PC-9 (cell line): ENCODE measurements around the gene EFTUD2. TPM values are rescaled to one million over a fixed set of nuclear protein-coding genes. Genes with fewer than 3 reads are reported as not detected.

Experiments used
- BruUV-seq: library from RNA; stranded (reverse); fragments of 400-500 nt; replicated peaks from 2 replicates; lab custom pipeline; 2021; lab: Mats Ljungman, UMichigan
- CTCF ChIA-PET: fragments of 300-600 bp; sonication (Branson Sonifier 250); formaldehyde crosslinking; loops from one replicate; lab custom pipeline; 2022; ENCODE audit warnings: antibody characterized with exemption; lab: Charles Lee
- POLR2A ChIA-PET: fragments of 300-600 bp; sonication (Branson Sonifier 250); formaldehyde crosslinking; loops from one replicate; lab custom pipeline; 2022; ENCODE audit warnings: antibody characterized with exemption; ENCODE audit not compliant: unreplicated experiment; lab: Charles Lee
- DNase-seq, 2 experiments: peaks; one replicate each; pipeline versions ENCODE4 v3.0.0 to v3.0.0-alpha.2; 2015 to 2022; ENCODE audit warnings: mixed read lengths in 1 of 2
- H2AFZ ChIP-seq: fragments of 200-600 bp; sonication (generic); 2 replicates; pipeline ENCODE4 v1.8.1; 2017; ENCODE audit warnings: antibody characterized with exemption
- H3F3A ChIP-seq: fragments of 200-600 bp; sonication (generic); 2 replicates; pipeline ENCODE4 v1.8.1; 2017; ENCODE audit warnings: antibody characterized with exemption, mild to moderate bottlenecking, low read depth; ENCODE audit not compliant: insufficient read depth
- H3K27ac ChIP-seq: fragments of 200-600 bp; sonication (generic); 2 replicates; pipeline ENCODE4 v1.6.1; 2016; ENCODE audit warnings: mixed run types
- H3K27me3 ChIP-seq: fragments of 200-600 bp; sonication (generic); 2 replicates; pipeline ENCODE4 v1.6.1; 2016; ENCODE audit warnings: low read depth, mixed run types; ENCODE audit not compliant: insufficient read depth
- H3K36me3 ChIP-seq: fragments of 200-600 bp; sonication (generic); 2 replicates; pipeline ENCODE4 v1.6.1; 2016; ENCODE audit warnings: low read depth, mixed run types
- H3K4me1 ChIP-seq: fragments of 200-600 bp; sonication (generic); replicated peaks from 2 replicates; pipeline ENCODE4 v1.6.1; 2016; ENCODE audit warnings: mixed run types; ENCODE audit not compliant: insufficient read depth
- H3K4me2 ChIP-seq: fragments of 200-600 bp; sonication (generic); 2 replicates; pipeline ENCODE4 v1.6.1; 2017; ENCODE audit warnings: mixed run types
- H3K4me3 ChIP-seq: fragments of 200-600 bp; sonication (generic); 2 replicates; pipeline ENCODE4 v1.6.1; 2016; ENCODE audit warnings: mixed run types
- H3K79me2 ChIP-seq: fragments of 200-600 bp; sonication (generic); 2 replicates; pipeline ENCODE4 v1.6.1; 2017; ENCODE audit warnings: low read depth, mixed run types
- H3K9me2 ChIP-seq: fragments of 200-600 bp; sonication (generic); 2 replicates; pipeline ENCODE4 v1.8.1; 2017; ENCODE audit warnings: mild to moderate bottlenecking; ENCODE audit not compliant: insufficient read depth
- H3K9me3 ChIP-seq: fragments of 200-600 bp; sonication (generic); 2 replicates; pipeline ENCODE4 v1.8.1; 2016; ENCODE audit warnings: low read depth; ENCODE audit not compliant: insufficient read depth
- H4K20me1 ChIP-seq: fragments of 200-600 bp; sonication (generic); 2 replicates; pipeline ENCODE4 v1.8.1; 2017; ENCODE audit not compliant: insufficient read depth
- EZH2 ChIP-seq: fragments of 200-600 bp; sonication (generic); IDR thresholded peaks from 2 replicates; pipeline ENCODE4 v1.8.0; 2017; ENCODE audit warnings: antibody characterized with exemption, low read depth
- intact Hi-C: fragments of 100-400 bp; cut with micrococcal nuclease; formaldehyde crosslinking; loops from one replicate; pipeline ENCODE4 v1.10.0; 2022; ENCODE audit not compliant: unreplicated experiment
- total RNA-seq: library from RNA; stranded (reverse); gene quantifications from 2 replicates; pipeline ENCODE4 v1.2.3, GENCODE V29; 2021
- TF ChIP-seq, protein P1 (sequence below): fragments of 200-600 bp; sonication (generic); conservative IDR thresholded peaks from 2 replicates; pipeline ENCODE4 v1.6.1; 2017; ENCODE audit warnings: mixed run types, antibody characterized with exemption, mild to moderate bottlenecking, moderate library complexity

The EFTUD2 gene
- total RNA-seq, 1 experiment from 2014 or later: 126 TPM

DNA sequence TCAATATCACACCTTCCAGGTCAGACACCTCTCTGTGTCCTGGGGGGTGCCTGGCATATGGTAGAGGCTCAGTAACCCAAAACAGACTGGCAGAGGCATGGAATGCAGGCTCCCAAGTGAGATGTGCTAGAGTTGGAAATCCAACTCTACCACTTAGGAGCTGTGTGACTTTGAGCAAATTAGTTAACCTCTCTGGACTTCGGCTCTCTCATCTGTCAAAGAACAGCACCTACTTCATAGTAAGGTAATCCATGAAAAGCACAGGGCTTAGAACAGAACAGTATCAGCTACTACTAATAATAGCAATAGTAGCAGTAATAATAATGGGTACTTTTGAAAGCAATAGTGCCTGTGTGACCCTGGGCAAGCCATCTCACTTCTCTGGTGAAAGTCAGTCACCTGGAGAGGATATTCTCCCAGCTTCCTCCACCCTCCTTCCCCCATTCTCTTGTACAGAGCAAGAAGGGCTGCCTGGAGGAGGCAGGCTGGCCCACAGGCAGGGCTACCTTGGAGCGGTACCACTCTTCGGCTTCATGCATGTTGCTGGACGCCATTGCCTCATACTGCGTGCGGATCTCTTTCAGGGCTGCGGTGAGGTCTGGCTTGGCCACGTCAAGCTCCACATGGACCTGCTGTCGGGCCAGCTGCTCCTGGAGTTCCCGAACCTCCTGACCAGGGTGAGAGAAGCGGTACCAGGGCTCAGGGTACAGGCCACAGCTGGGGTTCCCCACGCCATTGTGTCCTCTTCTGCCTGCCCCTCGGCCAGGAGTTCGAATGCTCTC, 13.7 kb upstream of the EFTUD2 start:
- Histone ChIP-seq H4K20me1 (no peaks in the 10 kb centered on the region), H3K4me1 (peaks cover 17% of the 10 kb centered on the region), H3K9me2 (no peaks in the 10 kb centered on the region), H3K27me3 (no peaks in the 10 kb centered on the region), H3K4me2 (no peak overlapping the region), H2AFZ (no peak overlapping the region), H3F3A (peaks cover 8% of the 10 kb centered on the region; the same call in 1 of the 2 replicates), H3K79me2 (no peaks in the 10 kb centered on the region), H3K36me3 (no peaks in the 10 kb centered on the region), H3K9me3 (no peaks in the 10 kb centered on the region), H3K4me3 (no peak overlapping the region), H3K27ac (no peak overlapping the region)
- no peak for DNase-seq
- intact Hi-C loops: no loop called here
- BruUV-seq: no TSS peak
- CTCF ChIA-PET: no interaction called here
- POLR2A ChIA-PET: no interaction called here
- no peak for TF ChIP-seq EZH2
- TF ChIP-seq, protein P1, sequence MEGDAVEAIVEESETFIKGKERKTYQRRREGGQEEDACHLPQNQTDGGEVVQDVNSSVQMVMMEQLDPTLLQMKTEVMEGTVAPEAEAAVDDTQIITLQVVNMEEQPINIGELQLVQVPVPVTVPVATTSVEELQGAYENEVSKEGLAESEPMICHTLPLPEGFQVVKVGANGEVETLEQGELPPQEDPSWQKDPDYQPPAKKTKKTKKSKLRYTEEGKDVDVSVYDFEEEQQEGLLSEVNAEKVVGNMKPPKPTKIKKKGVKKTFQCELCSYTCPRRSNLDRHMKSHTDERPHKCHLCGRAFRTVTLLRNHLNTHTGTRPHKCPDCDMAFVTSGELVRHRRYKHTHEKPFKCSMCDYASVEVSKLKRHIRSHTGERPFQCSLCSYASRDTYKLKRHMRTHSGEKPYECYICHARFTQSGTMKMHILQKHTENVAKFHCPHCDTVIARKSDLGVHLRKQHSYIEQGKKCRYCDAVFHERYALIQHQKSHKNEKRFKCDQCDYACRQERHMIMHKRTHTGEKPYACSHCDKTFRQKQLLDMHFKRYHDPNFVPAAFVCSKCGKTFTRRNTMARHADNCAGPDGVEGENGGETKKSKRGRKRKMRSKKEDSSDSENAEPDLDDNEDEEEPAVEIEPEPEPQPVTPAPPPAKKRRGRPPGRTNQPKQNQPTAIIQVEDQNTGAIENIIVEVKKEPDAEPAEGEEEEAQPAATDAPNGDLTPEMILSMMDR: no peak

DNA sequence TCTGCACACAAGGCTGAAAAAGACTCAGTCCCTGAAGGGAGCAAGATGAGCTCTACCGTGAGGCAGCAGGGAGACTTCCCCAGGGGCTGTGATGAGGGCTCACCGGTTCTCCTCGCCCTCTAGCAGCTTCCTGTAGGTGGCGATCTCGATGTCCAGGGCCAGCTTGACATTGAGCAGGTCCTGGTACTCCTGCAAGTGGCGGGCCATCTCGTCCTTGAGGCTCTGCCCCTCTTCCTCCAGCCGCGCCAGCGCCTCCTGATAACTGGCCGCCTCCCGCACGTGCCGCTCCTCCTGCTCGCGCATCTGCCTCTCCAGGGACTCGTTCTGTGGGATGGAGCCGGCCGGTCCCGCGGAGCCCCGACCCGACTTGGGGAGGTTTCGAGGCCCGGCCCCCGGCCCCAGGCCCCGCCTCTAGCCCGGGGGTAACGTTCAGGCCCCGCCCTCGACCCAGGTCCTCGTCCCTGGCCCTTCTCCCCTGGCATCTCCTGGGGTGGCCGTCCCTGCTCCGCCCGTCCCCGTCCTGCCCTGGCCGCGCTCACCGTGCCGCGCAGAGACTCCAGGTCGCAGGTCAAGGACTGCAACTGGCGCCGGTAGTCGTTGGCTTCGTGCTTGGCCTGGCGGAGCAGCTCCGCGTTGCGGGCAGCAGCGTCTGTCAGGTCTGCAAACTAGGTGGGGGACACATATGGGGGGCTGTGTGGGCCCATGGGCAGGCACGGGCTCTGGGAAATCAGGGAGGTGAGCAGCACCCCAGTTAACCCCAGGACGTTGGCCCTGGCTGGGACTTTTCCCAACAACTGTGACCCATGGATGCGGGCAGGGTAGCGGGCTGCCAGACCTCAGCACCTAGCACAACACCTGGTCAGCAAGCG, 12.1 kb upstream of the EFTUD2 start:
- Histone ChIP-seq H3K9me3 (no peaks in the 10 kb centered on the region), H3K4me3 (no peak overlapping the region), H3K4me2 (no peak overlapping the region), H2AFZ (no peak overlapping the region), H3K36me3 (no peaks in the 10 kb centered on the region), H3K4me1 (peaks cover 22% of the 10 kb centered on the region), H4K20me1 (no peaks in the 10 kb centered on the region), H3F3A (peaks cover 8% of the 10 kb centered on the region; the same call in 1 of the 2 replicates), H3K27me3 (no peaks in the 10 kb centered on the region), H3K9me2 (no peaks in the 10 kb centered on the region), H3K27ac (no peak overlapping the region), H3K79me2 (no peaks in the 10 kb centered on the region)
- TF ChIP-seq, protein P1: peak; percentile 45
- TF ChIP-seq EZH2: no peak
- peak in 1 of 2 experiments; percentile 32 for DNase-seq
- CTCF ChIA-PET: interaction anchor here (0.9 kb wide), 1 partner anchor 107 kb away, joined by 4 read pairs; no protein-coding TSS in a partner anchor
- no TSS peak for BruUV-seq
- POLR2A ChIA-PET: no interaction called here
- intact Hi-C loops: no loop called here

DNA sequence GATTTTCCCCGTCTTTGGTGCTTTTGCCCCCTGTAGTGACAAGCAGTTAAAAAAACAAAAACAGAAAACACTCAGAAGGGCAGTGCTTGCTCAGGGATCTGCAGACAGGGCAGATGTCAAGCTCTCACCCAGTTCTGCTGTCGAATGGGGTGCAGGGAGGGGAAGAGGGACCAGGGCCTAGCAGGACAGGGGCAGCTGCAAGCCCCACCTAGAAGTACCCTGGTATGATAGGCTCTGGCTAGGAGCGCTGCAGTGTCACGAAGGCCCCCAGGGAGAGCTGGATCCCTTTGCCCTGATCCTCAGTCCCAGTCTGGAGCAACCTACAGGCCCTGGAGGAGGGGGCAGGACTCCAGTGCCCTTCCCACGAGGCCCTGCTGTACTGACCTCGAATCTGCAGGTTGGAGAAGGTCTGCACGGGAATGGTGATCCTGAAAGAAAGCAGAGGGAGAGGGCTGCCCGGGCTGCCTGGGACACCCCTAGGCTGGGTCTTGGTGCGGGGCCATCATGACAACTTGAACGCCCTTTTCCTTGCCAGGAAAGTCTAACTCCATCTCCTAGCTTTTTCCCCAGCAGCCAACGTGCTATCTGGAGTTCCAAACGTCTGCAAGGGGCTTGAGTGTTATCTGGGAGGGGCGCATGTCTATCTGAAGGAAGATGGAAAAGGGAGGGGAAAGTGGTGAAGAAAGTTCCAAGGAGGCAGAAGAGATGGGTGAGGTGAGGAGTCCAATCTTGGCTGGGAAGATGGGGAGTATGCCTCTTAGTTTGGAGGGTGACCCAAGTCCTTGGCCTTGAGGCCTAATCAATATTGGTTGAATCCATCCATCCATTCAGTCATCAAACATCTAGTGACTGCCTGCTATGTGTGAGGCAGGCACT, 11.2 kb upstream of the EFTUD2 start:
- Histone ChIP-seq H3K4me3 (no peak overlapping the region), H4K20me1 (no peaks in the 10 kb centered on the region), H3K36me3 (no peaks in the 10 kb centered on the region), H3K27ac (no peak overlapping the region), H2AFZ (no peak overlapping the region), H3K79me2 (no peaks in the 10 kb centered on the region), H3K4me2 (no peak overlapping the region), H3K9me3 (no peaks in the 10 kb centered on the region), H3F3A (peaks cover 12% of the 10 kb centered on the region; the same call in 1 of the 2 replicates), H3K9me2 (no peaks in the 10 kb centered on the region), H3K4me1 (peaks cover 22% of the 10 kb centered on the region), H3K27me3 (no peaks in the 10 kb centered on the region)
- TF ChIP-seq, protein P1: no peak
- no peak for TF ChIP-seq EZH2
- BruUV-seq: no TSS peak
- ChIA-PET POLR2A (no interaction called here), CTCF (interaction anchor here (0.8 to 0.9 kb wide), 2 partner anchors 10 to 108 kb away, joined by 4 read pairs; no protein-coding TSS in a partner anchor)
- intact Hi-C loops: no loop called here
- DNase-seq: peak in 1 of 2 experiments; percentile 21
